ENCODE measurements around the gene SNW1. TPM values are rescaled to one million over a fixed set of nuclear protein-coding genes. Genes with fewer than 3 reads are reported as not detected.

The SNW1 gene
- total and polyA plus RNA-seq, 2 of the 4 experiments (the other 2 are of a cell fraction) = 28.2 to 30.6 TPM

DNA sequence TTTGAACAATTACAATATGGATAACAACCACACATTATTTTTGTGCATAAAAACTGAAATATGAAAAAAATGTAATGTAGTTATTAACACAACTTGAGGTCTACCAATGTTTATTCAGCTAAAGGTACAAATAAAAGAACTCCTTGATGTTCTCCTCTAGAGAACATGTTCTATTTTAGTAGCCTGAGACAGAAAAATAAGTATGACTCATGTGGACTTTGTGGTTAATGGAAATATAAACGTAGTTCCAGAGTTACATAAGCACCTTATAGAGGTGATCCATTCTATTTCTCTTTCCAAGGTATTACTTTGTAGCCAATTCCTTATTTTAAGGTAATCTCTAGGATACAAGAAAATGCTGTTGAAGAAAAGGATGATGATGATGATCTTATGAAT, 78.8 kb downstream of the SNW1 start:
- no peak for TF ChIP-seq RAD21 (IDR thresholded peaks at IDR 0.05; ENCODE audit: low read length)
- TF ChIP-seq NFE2L2 (IDR thresholded peaks at IDR 0.05; ENCODE audit: low read depth, low read length) = no peak
- TF ChIP-seq RCOR1 (IDR thresholded peaks at IDR 0.05; ENCODE audit: insufficient replicate concordance, low read length) = no peak
- TF ChIP-seq CHD1 (IDR thresholded peaks at IDR 0.05; ENCODE audit: low read depth, low read length) = no peak
- TF ChIP-seq FOS (IDR thresholded peaks at IDR 0.05; ENCODE audit: low read depth, low read length) = peak; percentile 46; the same call in 1 of the 2 replicates
- TF ChIP-seq BHLHE40 (IDR thresholded peaks at IDR 0.05; ENCODE audit: low read depth, low read length) = no peak
- Histone ChIP-seq H2BK120ac (ENCODE audit: low read depth, low read length) (no peak overlapping the region), H3K27ac (ENCODE audit: insufficient read depth, low read length) (no peak overlapping the region), H2AFZ (replicated peaks; ENCODE audit: low read length, poor library complexity) (no peak overlapping the region), H3K4me1 (ENCODE audit: control insufficient read depth, insufficient read depth, low read length) (peaks cover 5% of the 10 kb centered on the region), H2BK5ac (ENCODE audit: low read depth, low read length, poor library complexity, severe bottlenecking) (no peak overlapping the region), H3K4me3 (ENCODE audit: insufficient read depth, low read depth, low read length) (no peak overlapping the region), H3K4me2 (ENCODE audit: low read depth, low read length) (0 out of 2 replicates have a peak overlapping the region, but pooled peaks have one; percentile 22), H3K79me1 (ENCODE audit: low read depth in 1 of 2, low read length in 2 of 2) (peaks cover 6 to 9% of the 10 kb centered on the region in 2 experiments; a peak in 3 of 4 replicates), H2AK5ac (ENCODE audit: low read depth, low read length) (no peak overlapping the region), H4K8ac (ENCODE audit: low read depth in 2 of 2, low read length in 2 of 2) (no peak overlapping the region), H2BK20ac (ENCODE audit: low read depth, low read length) (no peak overlapping the region), H3K4ac (ENCODE audit: low read depth, low read length) (no peak overlapping the region), H3K23ac (ENCODE audit: low read depth, low read length) (no peak overlapping the region), H3K14ac (replicated peaks; ENCODE audit: low read depth, low read length) (no peak overlapping the region), H3K56ac (ENCODE audit: extremely low read depth, insufficient read depth, low read length) (no peak overlapping the region), H3K27me3 (ENCODE audit: control insufficient read depth, insufficient read depth, low read length) (no peaks in the 10 kb centered on the region), H2AK9ac (replicated peaks; ENCODE audit: low read depth, low read length, poor library complexity) (no peak overlapping the region), H3K18ac (ENCODE audit: low read depth, low read length) (no peak overlapping the region), H3K9ac (ENCODE audit: low read depth, low read length) (no peak overlapping the region), H4K20me1 (ENCODE audit: insufficient read depth, low read length) (peaks cover 12% of the 10 kb centered on the region; the same call in 1 of the 2 replicates), H2BK15ac (ENCODE audit: low read depth, low read length) (no peak overlapping the region), H3K9me3 (ENCODE audit: control insufficient read depth, insufficient read depth, low read length) (no peaks in the 10 kb centered on the region), H4K91ac (ENCODE audit: insufficient read depth, low read depth, low read length) (no peak overlapping the region), H3K9me1 (ENCODE audit: insufficient read depth, low read length) (peaks cover 6% of the 10 kb centered on the region), H3K36me3 (ENCODE audit: control insufficient read depth, insufficient read depth, low read length) (peaks cover 10% of the 10 kb centered on the region), H4K5ac (ENCODE audit: low read depth, low read length) (no peak overlapping the region)
- ChIA-PET CTCF (no interaction called here), POLR2A (ENCODE audit: unreplicated experiment) (no interaction called here)
- intact Hi-C loops (cut with micrococcal nuclease) = no loop called here
- DNase-seq (peak; percentile 65), ATAC-seq (ENCODE audit: low read depth) (peak; percentile 46)
- no TSS peak for BruUV-seq (replicated peaks)
- in situ Hi-C loops (cut with MboI; ENCODE audit: low sequenced_read_pairs) = no loop called here
- no CpG with 5 or more reads among the region's 1 CpG for WGBS, 2 experiments (ENCODE audit: extremely low coverage in 2 of 2, insufficient read length in 1 of 2)
- dilution Hi-C loops (cut with HindIII; ENCODE audit: low sequenced_read_pairs, unreplicated experiment) = no loop called here
